ENCODE data around the gene DCBLD1. TPM values are rescaled to one million over a fixed set of nuclear protein-coding genes. Genes with fewer than 3 reads are reported as not detected.

Gene DCBLD1
- total RNA-seq, 2 donors from 2014 or later = 1.8 to 2.9 TPM

DNA sequence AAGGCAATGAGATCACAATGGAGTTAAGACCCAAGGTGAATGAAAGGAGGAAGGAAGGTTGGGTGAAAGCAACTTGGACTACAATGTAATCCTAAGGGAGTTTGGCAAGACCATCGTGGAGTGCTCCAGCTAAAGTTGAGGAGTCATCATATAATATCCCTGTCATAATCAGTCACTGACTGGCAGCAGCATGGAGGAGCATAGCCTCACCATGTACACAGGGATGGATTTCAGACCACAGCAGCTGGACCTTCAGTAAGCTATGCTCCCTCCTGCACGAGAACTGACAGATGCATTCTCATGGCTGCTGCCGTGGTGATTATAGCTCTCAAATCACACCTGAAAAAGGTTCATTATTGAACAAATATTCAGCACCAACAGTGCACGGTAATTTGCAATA, 76.8 kb downstream of the DCBLD1 start:
- peaks cover 31% of the 10 kb centered on the region for H3K36me3 Mint-ChIP-seq (ENCODE audit: low read depth)
- H3K27me3 Mint-ChIP-seq = no peaks in the 10 kb centered on the region
- no peaks in the 10 kb centered on the region for H3K9me3 Mint-ChIP-seq
- H3K27ac Mint-ChIP-seq = no peak overlapping the region
- no peaks in the 10 kb centered on the region for H3K4me1 Mint-ChIP-seq
- ATAC-seq (replicated peaks) = no peak
- H3K4me3 Mint-ChIP-seq = no peak overlapping the region

DNA sequence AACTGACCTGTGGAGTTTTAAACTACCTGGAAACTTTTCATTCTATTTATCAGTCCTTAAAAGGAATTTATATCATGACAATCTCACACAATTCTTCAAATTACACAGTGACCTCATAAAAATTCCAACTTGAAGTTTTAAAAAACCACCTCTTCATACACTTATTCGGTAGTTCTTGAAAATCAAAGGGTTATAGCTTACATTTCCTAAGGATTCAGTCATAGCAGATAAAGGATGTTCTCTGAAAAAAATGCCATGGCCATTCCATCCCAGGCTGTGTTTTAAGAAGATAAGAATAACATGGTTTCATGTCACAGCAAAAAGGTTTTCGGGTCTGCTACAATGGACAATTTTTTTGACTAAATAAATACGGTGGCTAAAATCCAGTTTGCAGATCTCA, 78.7 kb downstream of the DCBLD1 start:
- H3K36me3 Mint-ChIP-seq (ENCODE audit: low read depth) = peaks cover 50% of the 10 kb centered on the region
- no peak for ATAC-seq (replicated peaks)
- H3K4me3 Mint-ChIP-seq = no peak overlapping the region
- H3K27ac Mint-ChIP-seq = no peak overlapping the region
- no peaks in the 10 kb centered on the region for H3K4me1 Mint-ChIP-seq
- H3K27me3 Mint-ChIP-seq = no peaks in the 10 kb centered on the region
- no peaks in the 10 kb centered on the region for H3K9me3 Mint-ChIP-seq

- H3K4me1 Mint-ChIP-seq = peaks cover 10% of the 10 kb centered on the region
- no peak overlapping the region for H3K4me3 Mint-ChIP-seq
- no peaks in the 10 kb centered on the region for H3K27me3 Mint-ChIP-seq
- peaks cover 85% of the 10 kb centered on the region for H3K36me3 Mint-ChIP-seq (ENCODE audit: low read depth)
- no peak overlapping the region for H3K27ac Mint-ChIP-seq
- no peaks in the 10 kb centered on the region for H3K9me3 Mint-ChIP-seq
- ATAC-seq (replicated peaks) = no peak
Observed at GRCh38 chr6:117564681-117565080, 82.2 kb downstream of the DCBLD1 start.

DNA sequence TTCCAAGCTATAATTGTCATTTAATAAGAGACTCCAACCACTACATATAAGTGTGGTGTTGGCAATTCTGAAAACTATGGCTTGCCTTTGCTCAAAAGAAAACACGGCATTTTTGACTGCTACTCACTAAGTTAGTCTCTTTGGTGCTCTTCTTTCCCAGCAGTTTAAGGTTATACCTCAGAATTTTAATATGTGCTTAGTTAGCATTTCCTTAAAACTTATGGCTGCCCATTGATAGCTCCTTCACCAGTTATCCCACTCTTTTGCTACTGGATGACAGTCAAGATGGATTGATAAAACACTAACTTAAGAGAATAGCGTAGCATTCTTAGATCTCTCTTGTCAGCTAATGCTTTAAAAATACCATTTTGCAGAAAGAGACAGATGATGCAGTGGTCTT, 85.8 kb downstream of the DCBLD1 start:
- Mint-ChIP-seq H3K9me3 (no peaks in the 10 kb centered on the region), H3K4me3 (no peak overlapping the region), H3K27ac (peak overlapping the region; percentile 73), H3K4me1 (peaks cover 19% of the 10 kb centered on the region), H3K36me3 (ENCODE audit: low read depth) (peaks cover 90% of the 10 kb centered on the region), H3K27me3 (no peaks in the 10 kb centered on the region)
- ATAC-seq (replicated peaks) = no peak

DNA sequence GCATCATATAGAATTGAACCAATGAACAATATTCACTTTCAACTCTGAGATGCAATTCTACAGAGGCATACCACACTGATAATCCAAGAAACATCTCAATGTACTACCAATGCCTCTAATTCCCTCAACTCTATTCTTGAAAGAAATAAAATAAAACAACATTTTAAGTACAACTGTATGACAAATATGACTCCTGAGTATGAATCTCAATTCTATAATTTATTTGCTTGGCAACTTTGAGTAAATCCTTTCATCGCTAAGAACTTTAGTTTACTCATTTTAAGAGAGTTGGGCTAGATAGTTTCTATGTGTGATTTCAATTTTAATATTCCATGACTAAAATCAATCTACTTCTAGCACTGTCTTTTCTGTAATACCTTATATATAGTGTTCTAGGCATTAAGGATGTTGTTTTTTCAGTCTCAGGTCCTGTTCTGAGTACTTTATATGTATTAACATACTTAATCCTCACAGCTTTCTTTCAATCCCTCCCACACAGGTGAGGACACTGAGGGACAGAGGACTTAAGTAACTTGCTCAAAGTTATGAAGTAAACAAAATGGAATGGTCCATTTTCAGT, 86.4 kb downstream of the DCBLD1 start:
- Mint-ChIP-seq H3K27ac (peak overlapping the region; percentile 73), H3K27me3 (no peaks in the 10 kb centered on the region), H3K36me3 (ENCODE audit: low read depth) (peaks cover 94% of the 10 kb centered on the region), H3K9me3 (no peaks in the 10 kb centered on the region), H3K4me3 (no peak overlapping the region), H3K4me1 (peaks cover 19% of the 10 kb centered on the region)
- ATAC-seq (replicated peaks) = peak; percentile 94

DNA sequence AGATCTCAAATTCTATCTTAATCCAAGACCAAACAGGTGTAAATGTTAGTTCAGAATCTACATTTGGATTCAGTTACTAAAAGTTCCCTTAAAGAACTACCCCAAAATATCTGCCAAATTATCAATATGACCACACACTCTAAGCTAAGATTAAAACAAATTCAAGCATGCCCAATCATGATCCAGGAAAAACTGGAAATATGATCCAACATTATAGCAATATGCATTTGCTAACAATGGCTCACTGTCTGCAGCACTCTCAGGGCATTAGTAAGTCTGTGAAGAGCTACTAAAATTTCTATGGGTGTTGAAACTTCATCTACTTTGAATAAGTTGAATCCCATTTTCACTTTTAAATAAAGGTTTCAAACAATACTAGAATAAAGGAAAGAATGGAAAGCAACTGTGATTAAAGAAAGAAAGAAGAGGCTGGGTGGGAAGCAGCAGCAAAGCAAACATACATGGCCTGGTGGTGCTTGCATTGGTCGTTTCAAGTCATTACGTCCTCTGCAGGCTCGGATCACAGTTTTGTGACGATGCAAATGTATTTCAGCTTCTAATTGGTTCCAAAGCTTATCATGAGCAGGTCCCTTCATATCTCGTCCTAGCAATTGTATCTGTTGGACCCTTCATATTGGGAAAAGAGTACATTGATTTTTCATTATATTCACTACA, 90.7 kb downstream of the DCBLD1 start:
- Mint-ChIP-seq H3K27me3 (no peaks in the 10 kb centered on the region), H3K36me3 (ENCODE audit: low read depth) (peaks cover 85% of the 10 kb centered on the region), H3K4me3 (no peak overlapping the region), H3K4me1 (peaks cover 19% of the 10 kb centered on the region), H3K27ac (no peak overlapping the region), H3K9me3 (no peaks in the 10 kb centered on the region)
- no peak for ATAC-seq (replicated peaks)

GRCh38 chr6:117574198-117574597, 91.7 kb downstream of the DCBLD1 start:
- Mint-ChIP-seq H3K9me3 (no peaks in the 10 kb centered on the region), H3K27me3 (no peaks in the 10 kb centered on the region), H3K4me3 (no peak overlapping the region), H3K4me1 (peaks cover 13% of the 10 kb centered on the region), H3K36me3 (ENCODE audit: low read depth) (peaks cover 85% of the 10 kb centered on the region), H3K27ac (no peak overlapping the region)
- no peak for ATAC-seq (replicated peaks)

DNA sequence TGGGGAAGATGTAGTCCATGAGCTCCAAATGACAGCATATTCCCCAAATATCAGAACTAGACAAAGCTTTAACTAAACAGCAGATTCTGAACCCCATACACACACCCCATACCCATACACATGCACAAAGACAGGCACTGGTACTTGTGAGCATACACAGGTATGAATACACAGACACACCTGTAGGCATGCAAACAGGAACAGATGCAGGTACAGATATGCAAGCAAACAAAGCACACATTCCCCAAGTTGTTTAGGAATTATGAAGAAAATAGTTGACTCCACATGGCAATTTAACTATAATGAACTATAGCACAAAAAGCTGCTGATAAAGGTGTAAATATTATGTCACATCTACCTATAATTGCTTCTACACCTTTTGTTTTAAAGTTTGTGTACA, 103.2 kb downstream of the DCBLD1 start:
- peak overlapping the region; percentile 38 for H3K27ac Mint-ChIP-seq
- no peaks in the 10 kb centered on the region for H3K27me3 Mint-ChIP-seq
- peaks cover 23% of the 10 kb centered on the region for H3K4me1 Mint-ChIP-seq
- peaks cover 42% of the 10 kb centered on the region for H3K36me3 Mint-ChIP-seq (ENCODE audit: low read depth)
- H3K4me3 Mint-ChIP-seq = no peak overlapping the region
- no peak for ATAC-seq (replicated peaks)
- no peaks in the 10 kb centered on the region for H3K9me3 Mint-ChIP-seq

- Mint-ChIP-seq H3K4me3 (no peak overlapping the region), H3K4me1 (peaks cover 9% of the 10 kb centered on the region), H3K27me3 (no peaks in the 10 kb centered on the region), H3K27ac (no peak overlapping the region), H3K9me3 (no peaks in the 10 kb centered on the region), H3K36me3 (ENCODE audit: low read depth) (peaks cover 35% of the 10 kb centered on the region)
- no peak for ATAC-seq (replicated peaks)
Observed at GRCh38 chr6:117590447-117590846, 108.0 kb downstream of the DCBLD1 start.

- Mint-ChIP-seq H3K4me1 (peaks cover 14% of the 10 kb centered on the region), H3K36me3 (ENCODE audit: low read depth) (peaks cover 36% of the 10 kb centered on the region), H3K9me3 (no peaks in the 10 kb centered on the region), H3K27ac (no peak overlapping the region), H3K4me3 (no peak overlapping the region), H3K27me3 (no peaks in the 10 kb centered on the region)
- no peak for ATAC-seq (replicated peaks)
Observed at GRCh38 chr6:117591405-117591804, 108.9 kb downstream of the DCBLD1 start.

DNA sequence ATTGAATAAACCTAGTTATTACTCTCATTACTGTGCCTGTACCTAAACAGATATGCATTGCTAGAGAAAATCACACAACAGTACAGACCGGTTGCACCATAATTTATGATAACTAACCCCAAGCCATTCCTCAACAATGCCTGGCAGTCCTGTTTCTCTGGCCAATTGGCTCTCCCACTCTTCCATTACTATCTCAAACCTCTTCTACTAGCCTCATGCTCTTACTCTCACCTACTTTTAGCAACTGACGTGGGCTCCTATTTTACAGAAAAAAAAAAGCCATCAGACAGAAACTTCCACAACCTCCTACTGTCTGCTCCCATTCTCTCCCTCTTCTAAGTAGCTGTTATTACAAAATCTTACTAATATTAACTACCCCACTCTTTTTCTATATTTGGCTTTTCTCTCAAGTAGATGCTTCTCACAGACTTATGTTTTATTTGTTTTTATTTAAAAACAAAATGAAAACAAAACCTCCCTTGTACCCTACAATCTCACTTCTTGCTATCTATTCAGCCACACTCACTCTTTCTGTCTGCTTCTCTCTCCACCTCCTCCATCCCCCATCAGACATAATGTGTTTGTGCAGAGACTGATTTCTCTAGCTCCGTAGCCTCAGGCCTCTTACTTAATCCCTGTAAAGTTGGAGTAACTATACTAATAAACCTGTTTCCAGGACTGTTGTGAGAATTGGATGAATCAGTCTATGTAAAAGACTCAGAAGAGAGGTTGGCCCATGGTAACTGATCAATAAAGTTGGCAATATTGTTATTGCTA, 110.7 kb downstream of the DCBLD1 start:
- H3K27ac Mint-ChIP-seq = no peak overlapping the region
- H3K27me3 Mint-ChIP-seq = no peaks in the 10 kb centered on the region
- no peaks in the 10 kb centered on the region for H3K9me3 Mint-ChIP-seq
- H3K36me3 Mint-ChIP-seq (ENCODE audit: low read depth) = peaks cover 52% of the 10 kb centered on the region
- no peak overlapping the region for H3K4me3 Mint-ChIP-seq
- peaks cover 14% of the 10 kb centered on the region for H3K4me1 Mint-ChIP-seq
- no peak for ATAC-seq (replicated peaks)

DNA sequence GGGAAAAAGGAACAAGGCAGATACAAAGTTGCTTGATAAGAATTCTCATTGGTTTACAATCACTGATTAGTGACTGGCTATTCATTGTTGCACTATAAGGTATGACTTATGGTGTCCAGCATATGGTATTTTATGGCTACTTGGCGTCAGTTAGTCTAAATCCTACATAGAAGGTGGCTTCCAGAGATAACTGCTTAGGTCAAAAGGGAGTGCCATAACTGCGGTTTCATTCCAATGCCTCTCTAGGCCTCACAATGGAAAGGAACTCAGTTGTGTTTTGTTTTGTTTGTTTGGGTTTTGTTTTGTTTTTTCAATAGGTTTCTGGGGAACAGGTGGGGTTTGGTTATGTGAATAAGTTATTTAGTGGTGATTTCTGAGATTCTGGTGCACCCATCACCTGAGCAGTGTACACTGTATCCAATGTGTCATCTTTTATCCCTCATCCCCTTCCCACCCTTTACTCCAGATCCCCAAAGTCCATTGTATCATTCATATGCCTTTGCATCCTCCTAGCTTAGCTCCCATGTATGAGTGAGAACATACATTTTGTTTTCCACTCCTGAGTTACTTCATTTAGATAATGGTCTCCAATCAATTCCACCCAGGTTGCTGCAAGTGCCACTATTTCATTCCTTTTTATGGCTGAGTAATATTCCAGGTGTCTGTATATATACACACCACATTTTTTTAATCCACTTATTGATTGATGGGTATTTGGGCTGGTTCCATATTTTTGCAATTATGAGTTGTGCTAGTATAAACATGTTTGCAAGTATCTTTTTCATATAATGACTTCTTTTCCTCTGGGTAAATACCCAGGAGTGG, 112.8 kb downstream of the DCBLD1 start:
- Mint-ChIP-seq H3K27ac (no peak overlapping the region), H3K4me1 (peaks cover 23% of the 10 kb centered on the region), H3K27me3 (no peaks in the 10 kb centered on the region), H3K9me3 (no peaks in the 10 kb centered on the region), H3K4me3 (no peak overlapping the region), H3K36me3 (ENCODE audit: low read depth) (peaks cover 56% of the 10 kb centered on the region)
- no peak for ATAC-seq (replicated peaks)

DNA sequence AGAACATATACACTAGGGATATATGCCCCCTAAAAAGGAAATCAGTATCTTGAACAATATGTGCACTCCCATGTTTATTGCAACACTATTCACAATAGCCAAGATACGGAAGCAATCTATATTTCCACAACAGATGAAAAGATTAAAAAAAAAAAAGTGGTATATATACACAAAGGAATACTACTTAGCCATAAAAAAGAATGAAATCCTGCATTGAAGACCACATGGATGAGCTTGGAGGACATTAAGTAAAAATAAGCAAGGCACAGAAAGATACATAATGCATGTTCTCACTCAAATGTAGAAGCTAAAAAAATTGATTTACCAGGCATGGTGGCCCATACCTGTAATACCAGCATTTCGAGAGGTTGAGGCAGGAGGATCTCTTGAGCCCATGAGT, 115.3 kb downstream of the DCBLD1 start:
- no peaks in the 10 kb centered on the region for H3K9me3 Mint-ChIP-seq
- no peak overlapping the region for H3K27ac Mint-ChIP-seq
- peaks cover 61% of the 10 kb centered on the region for H3K36me3 Mint-ChIP-seq (ENCODE audit: low read depth)
- peaks cover 18% of the 10 kb centered on the region for H3K4me1 Mint-ChIP-seq
- H3K4me3 Mint-ChIP-seq = no peak overlapping the region
- H3K27me3 Mint-ChIP-seq = no peaks in the 10 kb centered on the region
- ATAC-seq (replicated peaks) = no peak
